Progenitor cell of endocrine pancreas (in vitro differentiated cells): Measurements from ENCODE around the gene ART5. TPM values are rescaled to one million over a fixed set of nuclear protein-coding genes. Genes with fewer than 3 reads are reported as not detected.

ENCODE experiments used
- DNase-seq: peaks from one replicate; pipeline ENCODE4 v3.0.0; 2021; ENCODE audit warnings: low spot score; ENCODE audit not compliant: unreplicated experiment
- H3K27ac Mint-ChIP-seq: 2 replicates; pipeline ENCODE4 v1.8.0; 2021; ENCODE audit warnings: mild to moderate bottlenecking, moderate library complexity, mixed read lengths
- H3K27me3 Mint-ChIP-seq: 2 replicates; pipeline ENCODE4 v1.8.0; 2021; ENCODE audit warnings: mixed read lengths
- H3K36me3 Mint-ChIP-seq: 2 replicates; pipeline ENCODE4 v1.8.0; 2022; ENCODE audit warnings: mixed read lengths; ENCODE audit not compliant: insufficient read depth
- H3K4me1 Mint-ChIP-seq: 2 replicates; pipeline ENCODE4 v1.8.0; 2021; ENCODE audit warnings: low read depth, mixed read lengths
- H3K4me3 Mint-ChIP-seq: 2 replicates; pipeline ENCODE4 v1.8.0; 2021; ENCODE audit warnings: low read depth, mild to moderate bottlenecking, moderate library complexity, mixed read lengths
- H3K9me3 Mint-ChIP-seq: 2 replicates; pipeline ENCODE4 v1.8.0; 2021; ENCODE audit warnings: low read depth, mixed read lengths
- CTCF ChIP-seq: fragments of 200-600 bp; sonication (generic); IDR thresholded peaks from one replicate; pipeline ENCODE4 v1.5.0; 2021; ENCODE audit warnings: antibody characterized with exemption, mild to moderate bottlenecking; ENCODE audit not compliant: unreplicated experiment
- long read RNA-seq: library from polyadenylated mRNA; unstranded; transcript quantifications from one replicate; pipeline ENCODE4 v2.0.0, GENCODE V29; 2020
- total RNA-seq: library from RNA; stranded (reverse); gene quantifications from 2 replicates; pipeline ENCODE4 v1.2.1, GENCODE V29; 2021

The ART5 gene
- total RNA-seq: 1.8 and 3.8 TPM in 2 replicates
- long read RNA-seq, partial matches to known transcripts: 0 of 2 reads
- long read RNA-seq, other reads (novel, unspliced or antisense): 0 of 2 reads

- Mint-ChIP-seq H3K9me3 (no peaks in the 10 kb centered on the region), H3K36me3 (no peaks in the 10 kb centered on the region), H3K27ac (peak within 1 kb of the TSS; percentile 97), H3K4me3 (peak within 1 kb of the TSS; percentile 76), H3K27me3 (peaks cover 11% of the 10 kb centered on the region), H3K4me1 (peaks cover 3% of the 10 kb centered on the region)
- TF ChIP-seq CTCF: no peak
- DNase-seq: no peak
Measured at GRCh38 chr11:3641701-3642070, at the start of gene ART5. Gene ART5, minus strand, starts transcription at chr11:3641992. Its CDS starts 130 bp downstream, at chr11:3641862.

- Mint-ChIP-seq H3K4me1 (no peaks in the 10 kb centered on the region), H3K27ac (no peak overlapping the region), H3K4me3 (no peak overlapping the region), H3K9me3 (no peaks in the 10 kb centered on the region), H3K27me3 (no peaks in the 10 kb centered on the region), H3K36me3 (peaks cover 30% of the 10 kb centered on the region)
- no peak for TF ChIP-seq CTCF
- DNase-seq: no peak
Measured at GRCh38 chr11:3686751-3687150, 45.0 kb upstream of the ART5 start.

GRCh38 chr11:3685923-3686322 is 44.1 kb upstream of the ART5 start:
- H3K27me3 Mint-ChIP-seq: no peaks in the 10 kb centered on the region
- H3K4me3 Mint-ChIP-seq: no peak overlapping the region
- TF ChIP-seq CTCF: no peak
- DNase-seq: no peak
- no peak overlapping the region for H3K27ac Mint-ChIP-seq
- H3K9me3 Mint-ChIP-seq: no peaks in the 10 kb centered on the region
- H3K36me3 Mint-ChIP-seq: peaks cover 30% of the 10 kb centered on the region
- H3K4me1 Mint-ChIP-seq: no peaks in the 10 kb centered on the region

- peaks cover 30% of the 10 kb centered on the region for H3K36me3 Mint-ChIP-seq
- no peaks in the 10 kb centered on the region for H3K9me3 Mint-ChIP-seq
- H3K27me3 Mint-ChIP-seq: no peaks in the 10 kb centered on the region
- no peak overlapping the region for H3K4me3 Mint-ChIP-seq
- H3K27ac Mint-ChIP-seq: no peak overlapping the region
- DNase-seq: no peak
- no peak for TF ChIP-seq CTCF
- no peaks in the 10 kb centered on the region for H3K4me1 Mint-ChIP-seq
Measured at GRCh38 chr11:3684819-3685172, 43.0 kb upstream of the ART5 start.

- DNase-seq: no peak
- H3K27ac Mint-ChIP-seq: no peak overlapping the region
- no peaks in the 10 kb centered on the region for H3K9me3 Mint-ChIP-seq
- H3K4me3 Mint-ChIP-seq: no peak overlapping the region
- no peaks in the 10 kb centered on the region for H3K27me3 Mint-ChIP-seq
- no peaks in the 10 kb centered on the region for H3K4me1 Mint-ChIP-seq
- peaks cover 33% of the 10 kb centered on the region for H3K36me3 Mint-ChIP-seq
- TF ChIP-seq CTCF: no peak
Measured at GRCh38 chr11:3684129-3684818, 42.5 kb upstream of the ART5 start.
